Karpas-422 (cell line): ENCODE data around the gene KRTAP12-2. TPM values are rescaled to one million over a fixed set of nuclear protein-coding genes. Genes with fewer than 3 reads are reported as not detected.
"Not testable (repeated sequence)": the region's sequence is repeated elsewhere in the genome, so short reads cannot be mapped to it uniquely, and the experiment has no call there.

ENCODE experiments used
- DNase-seq: peaks from one replicate; pipeline ENCODE4 v3.0.0-alpha.2; 2015
- H2AFZ ChIP-seq: fragments of 200-600 bp; sonication (generic); 2 replicates; pipeline ENCODE4 v1.6.1; 2014; ENCODE audit warnings: antibody characterized with exemption, low read length, mixed read lengths
- H3K27ac ChIP-seq: fragments of 200-600 bp; sonication (generic); 2 replicates; pipeline ENCODE4 v1.5.1; 2014; ENCODE audit warnings: mild to moderate bottlenecking, low read length, moderate library complexity
- H3K27me3 ChIP-seq: fragments of 200-600 bp; sonication (generic); 2 replicates; pipeline ENCODE4 v1.6.1; 2014; ENCODE audit warnings: low read length, mixed read lengths
- H3K36me3 ChIP-seq: fragments of 200-600 bp; sonication (generic); 2 replicates; pipeline ENCODE4 v1.6.1; 2014; ENCODE audit warnings: low read length, mixed read lengths; ENCODE audit not compliant: insufficient read depth
- H3K4me1 ChIP-seq: fragments of 200-600 bp; sonication (generic); 2 replicates; pipeline ENCODE4 v1.6.1; 2014; ENCODE audit warnings: mild to moderate bottlenecking, low read length, mixed read lengths
- H3K4me2 ChIP-seq: fragments of 200-600 bp; sonication (generic); 2 replicates; pipeline ENCODE4 v1.6.1; 2014; ENCODE audit warnings: low read length, low read depth, mild to moderate bottlenecking; ENCODE audit not compliant: poor library complexity, severe bottlenecking
- H3K4me3 ChIP-seq: fragments of 200-600 bp; sonication (generic); 2 replicates; pipeline ENCODE4 v1.5.1; 2014; ENCODE audit warnings: mild to moderate bottlenecking, antibody characterized with exemption, low read length, mixed read lengths
- H3K79me2 ChIP-seq: fragments of 200-600 bp; sonication (generic); 2 replicates; pipeline ENCODE4 v1.6.1; 2014; ENCODE audit warnings: mild to moderate bottlenecking, low read length, mixed read lengths
- H3K9ac ChIP-seq: fragments of 200-600 bp; sonication (generic); 2 replicates; pipeline ENCODE4 v1.6.0; 2014; ENCODE audit warnings: low read length
- H3K9me2 ChIP-seq: fragments of 200-600 bp; sonication (generic), shearing (Covaris generic); replicated peaks from 2 replicates; pipeline ENCODE4 v1.6.0; 2014; ENCODE audit warnings: mild to moderate bottlenecking, low read length, moderate library complexity; ENCODE audit not compliant: insufficient read depth
- H3K9me3 ChIP-seq: fragments of 300-700, 200-600 bp; sonication (generic); 2 replicates; pipeline ENCODE4 v1.6.1; 2014; ENCODE audit warnings: low read length, mixed read lengths
- H4K20me1 ChIP-seq: fragments of 200-600 bp; sonication (generic); 2 replicates; pipeline ENCODE4 v1.6.1; 2014; ENCODE audit warnings: mild to moderate bottlenecking, antibody characterized with exemption, low read length, low read depth; ENCODE audit not compliant: insufficient read depth
- total RNA-seq: library from RNA; depleted of rRNA; stranded (reverse); fragments of >200 nt; shearing (Covaris generic); gene quantifications from 2 replicates; pipeline ENCODE4 v1.2.3, GENCODE V29; 2014; ENCODE audit warnings: low replicate concordance

The KRTAP12-2 gene
- total RNA-seq, 1 experiment from 2014 or later: not detected

DNA sequence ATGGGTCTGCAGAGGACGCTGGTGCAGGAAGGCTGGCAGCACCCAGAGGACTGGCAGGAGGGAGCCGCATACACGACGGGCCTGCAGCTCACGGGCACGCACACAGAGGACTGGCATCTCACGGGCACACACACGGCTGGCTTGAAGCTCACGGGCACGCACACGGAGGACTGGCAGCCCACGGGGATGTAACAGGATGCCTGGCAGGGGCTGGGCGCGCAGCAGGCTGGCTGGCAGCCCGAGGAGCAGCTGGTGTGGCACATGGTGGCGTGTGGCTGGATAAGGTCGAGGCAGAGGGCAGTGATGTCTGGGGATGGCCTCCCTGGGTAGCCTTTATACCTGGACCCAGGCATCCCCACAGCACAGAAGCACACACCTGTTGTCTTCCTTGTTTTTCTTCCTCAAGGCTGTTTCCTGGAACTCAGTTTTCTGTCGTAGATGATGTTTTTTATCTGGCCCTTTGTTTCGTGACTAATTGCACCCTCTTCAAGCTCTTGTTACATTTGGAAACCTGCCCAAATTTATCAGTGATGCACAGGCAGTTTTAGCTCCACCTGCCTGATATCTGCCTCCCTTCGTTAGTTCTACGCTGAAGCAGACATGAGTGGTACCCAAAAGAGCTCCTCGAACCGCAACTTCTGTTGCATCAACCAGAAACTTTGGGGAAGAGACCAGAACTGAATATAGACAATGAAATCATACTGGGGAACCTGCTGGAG lies 15.3 kb upstream of the KRTAP12-2 start, which contains the start of gene KRTAP12-1:
KRTAP12-1 (minus strand) TSS at position 303 of the 719 bp plus-strand sequence; CDS start at position 263, 40 bp downstream.
- Histone ChIP-seq H3K27ac (no peak within 1 kb of the TSS), H3K9ac (no peak within 1 kb of the TSS), H3K9me3 (no peaks in the 10 kb centered on the region), H3K36me3 (no peaks in the 10 kb centered on the region), H3K9me2 (no peaks in the 10 kb centered on the region), H3K4me2 (no peak within 1 kb of the TSS), H3K27me3 (no peaks in the 10 kb centered on the region), H4K20me1 (no peaks in the 10 kb centered on the region), H3K79me2 (no peaks in the 10 kb centered on the region), H2AFZ (no peak within 1 kb of the TSS), H3K4me3 (no peak within 1 kb of the TSS), H3K4me1 (no peaks in the 10 kb centered on the region)
- no peak for DNase-seq

DNA sequence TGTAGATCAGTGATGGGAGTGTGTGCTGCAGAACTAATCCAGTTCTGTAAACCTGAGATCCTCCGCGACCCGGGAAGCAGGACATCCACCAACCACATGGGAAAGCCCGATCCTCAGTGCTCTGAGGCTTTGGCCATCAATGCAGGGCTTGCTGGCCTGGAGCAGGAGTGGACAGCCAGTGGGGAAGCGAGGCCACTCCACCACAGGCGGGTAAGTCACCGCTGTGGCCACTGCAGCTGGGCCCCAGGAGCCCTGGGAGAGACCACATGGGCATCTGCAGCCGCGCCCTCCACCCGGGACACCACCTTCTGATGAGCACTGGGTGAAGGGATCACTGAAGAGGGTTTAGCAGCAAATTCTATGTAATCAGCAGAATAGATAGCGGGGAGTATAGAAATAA lies 14.4 kb upstream of the KRTAP12-2 start:
- no peaks in the 10 kb centered on the region for H3K36me3 ChIP-seq
- H3K9me3 ChIP-seq: no peaks in the 10 kb centered on the region
- no peak for DNase-seq
- no peaks in the 10 kb centered on the region for H3K4me1 ChIP-seq
- no peaks in the 10 kb centered on the region for H4K20me1 ChIP-seq
- no peak overlapping the region for H3K4me2 ChIP-seq
- no peak overlapping the region for H3K9ac ChIP-seq
- H3K4me3 ChIP-seq: no peak overlapping the region
- no peaks in the 10 kb centered on the region for H3K79me2 ChIP-seq
- H3K27ac ChIP-seq: no peak overlapping the region
- no peaks in the 10 kb centered on the region for H3K9me2 ChIP-seq
- H2AFZ ChIP-seq: no peak overlapping the region
- no peaks in the 10 kb centered on the region for H3K27me3 ChIP-seq

DNA sequence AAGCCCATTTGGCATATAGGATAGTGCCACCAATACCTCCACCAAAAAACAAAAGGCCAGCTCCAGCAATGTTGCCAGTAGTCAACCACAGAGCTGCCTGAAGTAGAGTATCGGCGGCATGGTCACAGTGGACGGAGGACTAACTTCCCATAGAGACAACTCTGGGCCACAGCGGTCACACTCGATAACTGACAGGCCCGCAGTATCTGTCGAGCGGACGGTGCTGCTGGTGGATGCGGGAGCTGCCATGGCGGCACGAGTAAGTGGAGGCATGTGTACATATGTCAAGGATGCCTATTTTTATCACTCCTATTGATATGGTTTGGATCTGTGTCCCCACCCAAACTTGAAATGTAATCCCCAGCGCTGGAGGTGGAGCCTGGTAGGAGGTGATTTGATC lies 11.2 kb upstream of the KRTAP12-2 start:
- H3K27ac ChIP-seq: no peak overlapping the region
- H3K9ac ChIP-seq: no peak overlapping the region
- no peaks in the 10 kb centered on the region for H3K36me3 ChIP-seq

GRCh38 chr21:44671911-44672310 lies 5.2 kb upstream of the KRTAP12-2 start:
- Histone ChIP-seq H3K27ac (no peak overlapping the region), H4K20me1 (no peaks in the 10 kb centered on the region), H3K9me3 (peaks cover 21% of the 10 kb centered on the region), H3K9ac (no peak overlapping the region), H2AFZ (no peak overlapping the region), H3K27me3 (0 out of 2 replicates have a peak, but pooled peaks cover 3% of the 10 kb centered on the region), H3K79me2 (no peaks in the 10 kb centered on the region), H3K36me3 (no peaks in the 10 kb centered on the region), H3K9me2 (no peaks in the 10 kb centered on the region), H3K4me1 (no peaks in the 10 kb centered on the region), H3K4me3 (no peak overlapping the region), H3K4me2 (no peak overlapping the region)
- DNase-seq: no peak

More for the DNA sequence above, 11.2 kb upstream of the KRTAP12-2 start:
- no peak overlapping the region for H2AFZ ChIP-seq
- H3K4me2 ChIP-seq: no peak overlapping the region
- 0 out of 2 replicates have a peak, but pooled peaks cover 3% of the 10 kb centered on the region for H3K27me3 ChIP-seq
- H4K20me1 ChIP-seq: no peaks in the 10 kb centered on the region
- H3K9me2 ChIP-seq: no peaks in the 10 kb centered on the region
- peaks cover 6% of the 10 kb centered on the region; the same call in 1 of the 2 replicates for H3K9me3 ChIP-seq
- no peaks in the 10 kb centered on the region for H3K79me2 ChIP-seq
- no peak for DNase-seq
- H3K4me3 ChIP-seq: no peak overlapping the region
- H3K4me1 ChIP-seq: no peaks in the 10 kb centered on the region

DNA sequence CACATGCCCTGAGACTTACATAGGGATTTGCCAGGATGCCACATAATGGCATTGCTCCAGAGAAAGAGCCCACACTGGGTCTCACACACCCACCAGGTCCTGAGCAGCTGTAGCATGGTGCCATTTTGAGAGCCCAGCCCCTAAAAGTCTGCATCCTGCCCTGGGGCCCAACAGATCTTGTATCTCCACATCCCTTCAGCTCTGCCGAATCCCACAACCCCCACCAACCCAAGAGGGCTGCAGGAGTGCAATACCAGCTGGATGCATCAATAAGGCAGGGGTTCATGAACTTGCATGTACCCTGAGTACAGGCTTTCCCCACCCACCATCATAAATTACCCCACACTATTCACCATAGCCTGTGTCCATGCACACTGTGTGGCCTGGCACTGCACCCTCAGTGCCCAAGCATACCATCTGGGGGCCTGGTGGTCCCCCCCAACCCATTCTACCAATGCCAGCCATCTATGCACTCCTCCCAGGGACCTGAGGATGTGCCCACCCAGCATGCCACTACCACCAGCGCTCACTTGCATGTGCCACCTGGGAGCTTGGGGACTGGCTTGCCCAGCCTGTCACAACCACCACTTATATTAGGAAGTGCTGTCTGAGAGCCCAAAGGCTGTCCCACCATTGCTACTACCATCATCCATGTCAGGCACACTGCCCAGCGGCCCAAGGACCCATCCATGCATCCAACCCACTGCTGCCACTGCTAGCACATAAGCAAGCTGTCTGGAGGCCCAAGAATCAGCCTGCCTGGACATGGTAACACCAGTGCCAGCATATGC lies 4.1 kb upstream of the KRTAP12-2 start:
- H2AFZ ChIP-seq: no peak overlapping the region
- no peaks in the 10 kb centered on the region for H4K20me1 ChIP-seq
- DNase-seq: no peak
- H3K79me2 ChIP-seq: no peaks in the 10 kb centered on the region
- no peaks in the 10 kb centered on the region for H3K4me1 ChIP-seq
- no peak overlapping the region for H3K9ac ChIP-seq
- peaks cover 21% of the 10 kb centered on the region for H3K9me3 ChIP-seq
- no peaks in the 10 kb centered on the region for H3K36me3 ChIP-seq
- no peak overlapping the region for H3K4me3 ChIP-seq
- no peaks in the 10 kb centered on the region for H3K9me2 ChIP-seq
- H3K27ac ChIP-seq: no peak overlapping the region
- H3K27me3 ChIP-seq: 0 out of 2 replicates have a peak, but pooled peaks cover 3% of the 10 kb centered on the region
- no peak overlapping the region for H3K4me2 ChIP-seq

DNA sequence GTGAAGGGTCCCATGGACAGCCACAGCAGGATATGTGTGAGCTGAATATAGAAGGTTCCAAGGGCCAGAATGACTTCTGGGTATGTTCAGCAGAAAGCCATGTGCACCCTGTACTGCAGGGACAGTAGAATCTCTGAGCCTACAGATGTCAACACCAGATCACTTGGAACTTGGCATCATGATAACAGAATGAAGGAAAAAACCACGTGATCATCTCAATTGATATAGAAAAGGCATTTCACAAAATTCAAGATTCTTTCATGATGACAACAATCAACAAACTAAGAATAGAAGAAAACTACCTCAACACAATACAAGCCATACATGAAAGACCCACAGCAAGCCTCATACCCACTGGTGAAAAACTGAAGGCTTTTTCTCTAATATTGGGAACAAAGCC lies 885 bp upstream of the KRTAP12-2 start:
- H3K27me3 ChIP-seq: no peaks in the 10 kb centered on the region
- DNase-seq: no peak
- no peaks in the 10 kb centered on the region for H3K4me1 ChIP-seq
- H3K36me3 ChIP-seq: no peaks in the 10 kb centered on the region
- no peak overlapping the region for H3K4me2 ChIP-seq
- peaks cover 20% of the 10 kb centered on the region for H3K9me3 ChIP-seq
- H3K9ac ChIP-seq: no peak overlapping the region
- H2AFZ ChIP-seq: no peak overlapping the region
- H4K20me1 ChIP-seq: no peaks in the 10 kb centered on the region
- H3K27ac ChIP-seq: no peak overlapping the region
- H3K79me2 ChIP-seq: no peaks in the 10 kb centered on the region
- no peaks in the 10 kb centered on the region for H3K9me2 ChIP-seq
- no peak overlapping the region for H3K4me3 ChIP-seq

DNA sequence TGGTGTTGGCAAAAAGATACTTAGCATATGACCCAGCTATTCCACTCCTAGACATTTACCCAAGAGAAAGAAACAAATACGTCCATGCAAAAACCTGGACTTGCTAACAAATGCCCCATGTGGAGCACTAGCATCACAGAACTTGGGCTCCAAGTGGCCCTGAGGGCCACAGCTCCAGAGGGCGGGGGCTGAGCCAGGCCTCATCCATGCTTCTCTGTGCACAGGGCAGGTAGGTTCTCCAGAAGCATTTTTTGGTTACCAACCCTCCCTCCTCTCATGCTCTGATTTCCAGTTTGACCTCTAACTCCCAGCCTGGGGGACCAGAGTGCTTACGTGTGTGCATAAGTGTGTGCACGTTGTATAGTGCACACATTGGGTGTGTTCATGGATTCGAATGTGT lies 2.0 kb downstream of the KRTAP12-2 start:
- Histone ChIP-seq H3K4me2 (no peak overlapping the region), H3K9ac (no peak overlapping the region), H3K27me3 (no peaks in the 10 kb centered on the region), H3K4me1 (no peaks in the 10 kb centered on the region), H3K9me2 (no peaks in the 10 kb centered on the region), H3K9me3 (peaks cover 8% of the 10 kb centered on the region; the same call in 1 of the 2 replicates), H2AFZ (no peak overlapping the region), H3K4me3 (no peak overlapping the region), H4K20me1 (no peaks in the 10 kb centered on the region), H3K27ac (no peak overlapping the region), H3K36me3 (no peaks in the 10 kb centered on the region), H3K79me2 (no peaks in the 10 kb centered on the region)
- no peak for DNase-seq

- DNase-seq, H3K79me2 ChIP-seq, H3K27ac ChIP-seq, H3K36me3 ChIP-seq, H3K4me3 ChIP-seq, H3K9ac ChIP-seq, H3K4me2 ChIP-seq, H3K9me2 ChIP-seq, H4K20me1 ChIP-seq, H2AFZ ChIP-seq, H3K27me3 ChIP-seq, H3K9me3 ChIP-seq, H3K4me1 ChIP-seq: not testable (repeated sequence)
These were observed 5.2 kb downstream of the KRTAP12-2 start for GRCh38 chr21:44661567-44661966.
